PC-3 (cell line): ENCODE measurements around the gene GPC1. TPM values are rescaled to one million over a fixed set of nuclear protein-coding genes. Genes with fewer than 3 reads are reported as not detected.

Source experiments
- ATAC-seq: fragments of 200-7000 bp; cut with Tn5 transposase; 2 replicates; pipeline ENCODE4 v1.9.1; 2020; ENCODE audit warnings: mild to moderate bottlenecking, moderate library complexity
- BruUV-seq: library from RNA; stranded (reverse); fragments of 400-500 nt; replicated peaks from 2 replicates; lab custom pipeline; 2021; lab: Mats Ljungman, UMichigan
- CTCF ChIA-PET: fragments of 300-600 bp; sonication (Branson Sonifier 250); formaldehyde crosslinking; loops from one replicate; lab custom pipeline; 2022; ENCODE audit warnings: antibody characterized with exemption; lab: Charles Lee
- POLR2A ChIA-PET: fragments of 300-600 bp; sonication (Branson Sonifier 250); formaldehyde crosslinking; loops from one replicate; lab custom pipeline; 2022; ENCODE audit warnings: antibody characterized with exemption; ENCODE audit not compliant: unreplicated experiment; lab: Charles Lee
- DNase-seq: peaks from one replicate; pipeline ENCODE4 v3.0.0-alpha.2; 2015
- H2AFZ ChIP-seq: fragments of 300-600 bp; sonication (generic); 2 replicates; pipeline ENCODE4 v1.6.0; 2016; ENCODE audit warnings: antibody characterized with exemption, low read length
- H3F3A ChIP-seq: fragments of 300-600 bp; sonication (generic); one replicate; pipeline ENCODE4 v1.6.0; 2017; ENCODE audit warnings: antibody characterized with exemption, low read length, control low read depth, mild to moderate bottlenecking; ENCODE audit not compliant: unreplicated experiment
- H3K27ac ChIP-seq: fragments of 300-600 bp; sonication (generic); 2 replicates; pipeline ENCODE4 v1.5.1; 2016; ENCODE audit warnings: mild to moderate bottlenecking, low read length
- H3K27me3 ChIP-seq: fragments of 300-600 bp; sonication (generic); 2 replicates; pipeline ENCODE4 v1.6.1; 2016; ENCODE audit warnings: low read length, mixed read lengths
- H3K36me3 ChIP-seq: fragments of 300-600 bp; sonication (generic); 2 replicates; pipeline ENCODE4 v1.6.1; 2016; ENCODE audit warnings: low read depth, mixed run types, low read length, mixed read lengths
- H3K4me1 ChIP-seq: fragments of 300-600 bp; sonication (generic); 2 replicates; pipeline ENCODE4 v1.5.1; 2016; ENCODE audit warnings: low read length; ENCODE audit not compliant: insufficient read depth
- H3K4me2 ChIP-seq: fragments of 300-600 bp; sonication (generic); 2 replicates; pipeline ENCODE4 v1.6.0; 2016; ENCODE audit warnings: low read length
- H3K4me3 ChIP-seq: fragments of 300-600 bp; sonication (generic); 2 replicates; pipeline ENCODE4 v1.5.1; 2016; ENCODE audit warnings: mild to moderate bottlenecking, low read length, mixed read lengths
- H3K79me2 ChIP-seq: fragments of 300-600 bp; sonication (generic); 2 replicates; pipeline ENCODE4 v1.6.1; 2017; ENCODE audit warnings: low read length, mixed read lengths
- H3K9ac ChIP-seq: fragments of 300-600 bp; sonication (generic); 2 replicates; pipeline ENCODE4 v1.6.0; 2016; ENCODE audit warnings: mild to moderate bottlenecking, low read length
- H3K9me2 ChIP-seq: fragments of 300-600 bp; sonication (generic); replicated peaks from 2 replicates; pipeline ENCODE4 v1.6.1; 2016; ENCODE audit warnings: mixed run types, low read length, mixed read lengths
- H3K9me3 ChIP-seq: fragments of 300-600 bp; sonication (generic); 2 replicates; pipeline ENCODE4 v1.6.1; 2016; ENCODE audit warnings: low read length, mixed read lengths
- H4K20me1 ChIP-seq: fragments of 300-600 bp; sonication (generic); 2 replicates; pipeline ENCODE4 v1.6.1; 2016; ENCODE audit warnings: low read length, mixed read lengths
- EZH2 ChIP-seq: fragments of 300-600 bp; sonication (generic); IDR thresholded peaks from one replicate; pipeline ENCODE4 v1.6.1; 2017; ENCODE audit warnings: antibody characterized with exemption, mild to moderate bottlenecking, low read length; ENCODE audit not compliant: unreplicated experiment
- EZH2phosphoT487 ChIP-seq: fragments of 300-600 bp; sonication (generic); IDR thresholded peaks from 2 replicates; pipeline ENCODE4 v1.6.1; 2018; ENCODE audit warnings: mild to moderate bottlenecking, antibody characterized with exemption, low read length, borderline replicate concordance
- intact Hi-C: fragments of 100-400 bp; cut with micrococcal nuclease; formaldehyde crosslinking; loops from 2 replicates; pipeline ENCODE4 v1.9.0; 2023
- total RNA-seq: library from RNA; depleted of rRNA; stranded (reverse); fragments of >200 nt; gene quantifications from 2 replicates; pipeline ENCODE4 v1.2.3, GENCODE V29; 2014
- TF ChIP-seq, protein P1 (sequence below): fragments of 300-600 bp; sonication (generic); conservative IDR thresholded peaks from 2 replicates; pipeline ENCODE4 v1.5.1; 2017; ENCODE audit warnings: antibody characterized with exemption, low read depth, mild to moderate bottlenecking, low read length

Gene GPC1
- total RNA-seq, 1 experiment from 2014 or later: 37.1 TPM

DNA sequence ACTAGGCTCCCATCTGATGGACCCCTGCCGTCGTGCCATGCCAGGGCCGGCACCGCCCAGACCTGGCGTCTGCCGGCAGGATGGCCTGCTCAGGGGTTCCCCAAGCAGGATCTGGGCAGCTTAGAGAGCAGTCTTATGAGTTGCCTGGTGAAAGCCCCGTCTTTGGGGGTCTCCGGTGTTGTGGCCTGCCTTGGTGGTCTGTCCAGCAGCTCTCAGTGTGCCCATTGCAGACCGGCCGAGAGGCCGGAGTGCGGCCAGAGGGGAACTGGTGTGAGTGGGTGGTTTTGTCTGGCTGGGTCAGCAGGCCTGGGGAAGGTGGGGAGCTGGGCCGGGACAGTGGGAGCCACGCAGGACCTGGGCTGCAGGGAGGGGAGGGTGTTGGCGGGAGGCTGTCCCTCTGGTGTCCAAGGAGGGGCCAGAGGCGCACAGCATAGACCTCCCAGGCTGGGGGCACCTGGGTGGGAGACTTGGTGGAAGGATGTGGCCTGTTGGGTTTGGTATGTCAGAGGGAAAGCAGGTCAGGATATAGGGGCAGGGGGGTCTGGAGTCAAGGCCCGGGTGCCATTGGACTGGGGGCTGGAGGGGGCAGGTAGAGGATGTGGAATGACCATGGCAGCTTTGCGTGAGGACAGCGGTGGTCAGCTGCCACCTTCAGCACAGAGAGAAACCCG is 16.5 kb downstream of the GPC1 start:
- Histone ChIP-seq H3K9me3 (no peaks in the 10 kb centered on the region), H2AFZ (no peak overlapping the region), H3K79me2 (no peaks in the 10 kb centered on the region), H3K27me3 (no peaks in the 10 kb centered on the region), H3K9ac (no peak overlapping the region; the same call in 1 of the 2 replicates), H3K4me2 (peak overlapping the region; percentile 82), H3K27ac (no peak overlapping the region), H3F3A (no peaks in the 10 kb centered on the region), H3K4me3 (peak overlapping the region; percentile 62), H3K36me3 (no peaks in the 10 kb centered on the region), H3K9me2 (no peaks in the 10 kb centered on the region), H4K20me1 (0 out of 2 replicates have a peak, but pooled peaks cover 3% of the 10 kb centered on the region), H3K4me1 (no peaks in the 10 kb centered on the region; the same call in 1 of the 2 replicates)
- intact Hi-C loops: no loop called here
- ChIA-PET CTCF (no interaction called here), POLR2A (no interaction called here)
- TF ChIP-seq, protein P1, sequence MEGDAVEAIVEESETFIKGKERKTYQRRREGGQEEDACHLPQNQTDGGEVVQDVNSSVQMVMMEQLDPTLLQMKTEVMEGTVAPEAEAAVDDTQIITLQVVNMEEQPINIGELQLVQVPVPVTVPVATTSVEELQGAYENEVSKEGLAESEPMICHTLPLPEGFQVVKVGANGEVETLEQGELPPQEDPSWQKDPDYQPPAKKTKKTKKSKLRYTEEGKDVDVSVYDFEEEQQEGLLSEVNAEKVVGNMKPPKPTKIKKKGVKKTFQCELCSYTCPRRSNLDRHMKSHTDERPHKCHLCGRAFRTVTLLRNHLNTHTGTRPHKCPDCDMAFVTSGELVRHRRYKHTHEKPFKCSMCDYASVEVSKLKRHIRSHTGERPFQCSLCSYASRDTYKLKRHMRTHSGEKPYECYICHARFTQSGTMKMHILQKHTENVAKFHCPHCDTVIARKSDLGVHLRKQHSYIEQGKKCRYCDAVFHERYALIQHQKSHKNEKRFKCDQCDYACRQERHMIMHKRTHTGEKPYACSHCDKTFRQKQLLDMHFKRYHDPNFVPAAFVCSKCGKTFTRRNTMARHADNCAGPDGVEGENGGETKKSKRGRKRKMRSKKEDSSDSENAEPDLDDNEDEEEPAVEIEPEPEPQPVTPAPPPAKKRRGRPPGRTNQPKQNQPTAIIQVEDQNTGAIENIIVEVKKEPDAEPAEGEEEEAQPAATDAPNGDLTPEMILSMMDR: no peak
- no peak for TF ChIP-seq EZH2phosphoT487
- ATAC-seq (no peak), DNase-seq (no peak)
- BruUV-seq: no TSS peak

DNA sequence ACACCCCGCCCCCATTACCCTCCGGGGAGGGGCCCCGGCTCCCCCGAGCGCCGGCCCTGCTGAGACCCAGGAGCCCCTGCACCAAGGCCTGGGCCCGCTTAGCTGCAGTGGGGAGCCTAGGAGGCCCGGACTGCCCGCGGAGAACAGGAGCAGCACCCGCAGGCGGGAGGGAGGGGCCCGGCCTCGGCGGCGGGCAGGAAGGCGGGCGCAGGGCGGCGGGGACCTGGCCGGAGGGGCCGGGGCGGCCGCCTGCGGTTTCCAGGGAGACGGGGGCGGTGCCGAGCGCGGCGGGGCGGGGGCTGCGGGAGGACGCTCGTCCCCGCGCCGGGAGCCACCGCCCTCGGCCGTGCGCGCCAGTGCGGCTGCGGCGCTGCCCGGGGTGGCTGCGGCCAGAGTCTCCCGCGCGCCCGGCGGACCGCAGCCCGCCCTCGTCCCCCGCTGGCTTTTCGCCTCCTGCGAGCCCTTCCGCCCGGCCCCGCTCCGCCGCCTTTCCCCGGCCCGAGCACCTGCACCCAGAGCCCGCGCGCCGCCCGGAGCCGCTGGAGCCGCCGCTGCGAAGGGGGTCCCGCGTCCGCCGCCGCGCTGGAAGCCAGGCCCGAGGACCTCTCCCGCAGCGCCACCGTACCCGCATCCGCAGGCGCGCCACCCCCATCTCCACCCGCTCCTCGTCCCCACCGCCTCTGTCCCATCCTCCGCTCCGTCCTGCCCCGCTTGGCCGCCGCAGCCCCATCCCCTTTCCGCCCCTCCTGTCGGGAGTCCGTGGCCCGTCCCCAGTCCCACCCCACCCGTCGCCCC is 17.2 kb downstream of the GPC1 start:
- Histone ChIP-seq H3K4me3 (peak overlapping the region; percentile 62), H3K79me2 (no peaks in the 10 kb centered on the region), H3K27ac (no peak overlapping the region), H3K36me3 (no peaks in the 10 kb centered on the region), H3K9ac (no peak overlapping the region; the same call in 1 of the 2 replicates), H3K27me3 (no peaks in the 10 kb centered on the region), H3K4me2 (peak overlapping the region; percentile 82), H3K9me3 (no peaks in the 10 kb centered on the region), H3F3A (no peaks in the 10 kb centered on the region), H4K20me1 (0 out of 2 replicates have a peak, but pooled peaks cover 2% of the 10 kb centered on the region), H3K9me2 (no peaks in the 10 kb centered on the region), H2AFZ (no peak overlapping the region), H3K4me1 (no peaks in the 10 kb centered on the region; the same call in 1 of the 2 replicates)
- intact Hi-C loops: no loop called here
- TF ChIP-seq, protein P1: no peak
- TF ChIP-seq EZH2phosphoT487 (no peak), EZH2 (no peak)
- BruUV-seq: no TSS peak
- DNase-seq (peak; percentile 70), ATAC-seq (peak; percentile 73)
- POLR2A ChIA-PET: no interaction called here
- CTCF ChIA-PET: no interaction called here
